ENCODE measurements around the gene ZSCAN22.
"Not testable (repeated sequence)": the region's sequence is repeated elsewhere in the genome, so short reads cannot be mapped to it uniquely, and the experiment has no call there.

ZSCAN22 gene

GRCh38 chr19:58346961-58347929 is 20.5 kb downstream of the ZSCAN22 start:
- peak overlapping the region; percentile 77 for H3K4me3 ChIP-seq (ENCODE audit: low read depth, low read length)
- DNase-seq (ENCODE audit: low read depth): peak; percentile 33
- no peak for TF ChIP-seq CTCF (IDR thresholded peaks at IDR 0.05; ENCODE audit: low read depth, low read length, missing control alignments)

- H3K4me3 ChIP-seq (ENCODE audit: low read depth, low read length): peak overlapping the region; percentile 77
These were observed 21.3 kb downstream of the ZSCAN22 start for GRCh38 chr19:58348080-58348479.

GRCh38 chr19:58349590-58349989 is 22.8 kb downstream of the ZSCAN22 start:
- no peak overlapping the region for H3K4me3 ChIP-seq (ENCODE audit: low read depth, low read length)
- no peak for DNase-seq (ENCODE audit: low read depth)
- TF ChIP-seq CTCF (IDR thresholded peaks at IDR 0.05; ENCODE audit: low read depth, low read length, missing control alignments): no peak

More at GRCh38 chr19:58348080-58348479, 21.3 kb downstream of the ZSCAN22 start:
- DNase-seq (ENCODE audit: low read depth): not testable (repeated sequence)

- TF ChIP-seq CTCF (IDR thresholded peaks at IDR 0.05; ENCODE audit: low read depth, low read length, missing control alignments): no peak
- DNase-seq (ENCODE audit: low read depth): no peak
- H3K4me3 ChIP-seq (ENCODE audit: low read depth, low read length): no peak overlapping the region
These were observed 23.4 kb downstream of the ZSCAN22 start for GRCh38 chr19:58350001-58350861.

GRCh38 chr19:58350871-58351557 is 24.2 kb downstream of the ZSCAN22 start:
- no peak for DNase-seq (ENCODE audit: low read depth)
- TF ChIP-seq CTCF (IDR thresholded peaks at IDR 0.05; ENCODE audit: low read depth, low read length, missing control alignments): no peak
- H3K4me3 ChIP-seq (ENCODE audit: low read depth, low read length): no peak overlapping the region

- H3K4me3 ChIP-seq (ENCODE audit: low read depth, low read length): no peak overlapping the region
- DNase-seq (ENCODE audit: low read depth): no peak
- no peak for TF ChIP-seq CTCF (IDR thresholded peaks at IDR 0.05; ENCODE audit: low read depth, low read length, missing control alignments)
These were observed 24.7 kb downstream of the ZSCAN22 start for GRCh38 chr19:58351558-58351878.
